ENCODE results near the gene CCDC50.
A peak's percentile ranks its signal among the peaks of the same experiment; 100 is the strongest.

- TF ChIP-seq, protein P1, sequence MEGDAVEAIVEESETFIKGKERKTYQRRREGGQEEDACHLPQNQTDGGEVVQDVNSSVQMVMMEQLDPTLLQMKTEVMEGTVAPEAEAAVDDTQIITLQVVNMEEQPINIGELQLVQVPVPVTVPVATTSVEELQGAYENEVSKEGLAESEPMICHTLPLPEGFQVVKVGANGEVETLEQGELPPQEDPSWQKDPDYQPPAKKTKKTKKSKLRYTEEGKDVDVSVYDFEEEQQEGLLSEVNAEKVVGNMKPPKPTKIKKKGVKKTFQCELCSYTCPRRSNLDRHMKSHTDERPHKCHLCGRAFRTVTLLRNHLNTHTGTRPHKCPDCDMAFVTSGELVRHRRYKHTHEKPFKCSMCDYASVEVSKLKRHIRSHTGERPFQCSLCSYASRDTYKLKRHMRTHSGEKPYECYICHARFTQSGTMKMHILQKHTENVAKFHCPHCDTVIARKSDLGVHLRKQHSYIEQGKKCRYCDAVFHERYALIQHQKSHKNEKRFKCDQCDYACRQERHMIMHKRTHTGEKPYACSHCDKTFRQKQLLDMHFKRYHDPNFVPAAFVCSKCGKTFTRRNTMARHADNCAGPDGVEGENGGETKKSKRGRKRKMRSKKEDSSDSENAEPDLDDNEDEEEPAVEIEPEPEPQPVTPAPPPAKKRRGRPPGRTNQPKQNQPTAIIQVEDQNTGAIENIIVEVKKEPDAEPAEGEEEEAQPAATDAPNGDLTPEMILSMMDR (IDR thresholded peaks at IDR 0.05): peak; percentile 7
- TF ChIP-seq EZH2phosphoT487 (IDR thresholded peaks at IDR 0.05): no peak
Observed at GRCh38 chr3:191388823-191389222, 59.6 kb downstream of the CCDC50 start.

Measured in neural progenitor cell (in vitro differentiated cells).